Calu3 (cell line): Measurements from ENCODE around the gene PXT1. TPM values are rescaled to one million over a fixed set of nuclear protein-coding genes. Genes with fewer than 3 reads are reported as not detected.

ENCODE experiments used
- BruUV-seq: library from RNA; stranded (reverse); fragments of 400-500 nt; replicated peaks from 2 replicates; lab custom pipeline; 2021; lab: Mats Ljungman, UMichigan
- CTCF ChIA-PET: fragments of 300-600 bp; sonication (Branson Sonifier 250); formaldehyde crosslinking; loops from one replicate; lab custom pipeline; 2022; ENCODE audit warnings: antibody characterized with exemption; lab: Charles Lee
- DNase-seq: peaks from one replicate; pipeline ENCODE4 v3.0.0; 2022
- H3K27ac Mint-ChIP-seq: one replicate; pipeline ENCODE4 v1.8.0; 2022; ENCODE audit warnings: mixed read lengths; ENCODE audit not compliant: unreplicated experiment
- H3K27me3 Mint-ChIP-seq: one replicate; pipeline ENCODE4 v1.8.0; 2022; ENCODE audit warnings: mixed read lengths; ENCODE audit not compliant: unreplicated experiment
- H3K36me3 Mint-ChIP-seq: one replicate; pipeline ENCODE4 v1.8.0; 2022; ENCODE audit warnings: mild to moderate bottlenecking, moderate library complexity, mixed read lengths; ENCODE audit not compliant: insufficient read depth, unreplicated experiment
- H3K4me1 Mint-ChIP-seq: one replicate; pipeline ENCODE4 v1.8.0; 2022; ENCODE audit warnings: mild to moderate bottlenecking, low read depth, mixed read lengths; ENCODE audit not compliant: unreplicated experiment
- H3K4me3 Mint-ChIP-seq: one replicate; pipeline ENCODE4 v1.8.0; 2022; ENCODE audit warnings: mild to moderate bottlenecking, low read depth, moderate library complexity, mixed read lengths; ENCODE audit not compliant: unreplicated experiment
- H3K9me3 Mint-ChIP-seq: one replicate; pipeline ENCODE4 v1.8.0; 2022; ENCODE audit warnings: low read depth, mixed read lengths; ENCODE audit not compliant: unreplicated experiment
- CTCF ChIP-seq: fragments of 200-600 bp; IDR thresholded peaks from one replicate; pipeline ENCODE4 v1.8.0; 2022; ENCODE audit warnings: antibody characterized with exemption; ENCODE audit not compliant: unreplicated experiment
- intact Hi-C: fragments of 100-400 bp; cut with micrococcal nuclease; formaldehyde crosslinking; loops from one replicate; pipeline ENCODE4 v1.10.0; 2022; ENCODE audit not compliant: unreplicated experiment
- total RNA-seq: library from RNA; stranded (reverse); gene quantifications from 2 replicates; pipeline ENCODE4 v1.2.3, GENCODE V29; 2022

Gene PXT1
- total RNA-seq, 1 experiment from 2014 or later: 0.21 TPM

- CTCF ChIA-PET: no interaction called here
- no peaks in the 10 kb centered on the region for H3K36me3 Mint-ChIP-seq
- intact Hi-C loops: no loop called here
Observed at GRCh38 chr6:36373368-36374019, 69.2 kb downstream of the PXT1 start.

GRCh38 chr6:36372088-36372487, 70.6 kb downstream of the PXT1 start:
- H3K36me3 Mint-ChIP-seq: no peaks in the 10 kb centered on the region
- intact Hi-C loops: no loop called here
- no peaks in the 10 kb centered on the region for H3K4me1 Mint-ChIP-seq
- no peak overlapping the region for H3K4me3 Mint-ChIP-seq
- DNase-seq: no peak
- H3K27ac Mint-ChIP-seq: no peak overlapping the region
- peaks cover 40% of the 10 kb centered on the region for H3K27me3 Mint-ChIP-seq
- TF ChIP-seq CTCF: no peak
- BruUV-seq: no TSS peak
- no peaks in the 10 kb centered on the region for H3K9me3 Mint-ChIP-seq
- CTCF ChIA-PET: no interaction called here

More at GRCh38 chr6:36373368-36374019, 69.2 kb downstream of the PXT1 start:
- Mint-ChIP-seq H3K27me3 (peaks cover 40% of the 10 kb centered on the region), H3K27ac (no peak overlapping the region), H3K4me1 (no peaks in the 10 kb centered on the region), H3K4me3 (no peak overlapping the region), H3K9me3 (no peaks in the 10 kb centered on the region)
- no peak for DNase-seq
- no TSS peak for BruUV-seq
- TF ChIP-seq CTCF: no peak

- Mint-ChIP-seq H3K36me3 (no peaks in the 10 kb centered on the region), H3K4me3 (no peak overlapping the region), H3K4me1 (no peaks in the 10 kb centered on the region), H3K27me3 (peaks cover 39% of the 10 kb centered on the region), H3K9me3 (no peaks in the 10 kb centered on the region), H3K27ac (no peak overlapping the region)
- no TSS peak for BruUV-seq
- intact Hi-C loops: no loop called here
- DNase-seq: no peak
- TF ChIP-seq CTCF: no peak
- CTCF ChIA-PET: interaction anchor here (0.6 kb wide), 1 partner anchor 262 kb away, joined by 3 read pairs; no protein-coding TSS in a partner anchor
Observed at GRCh38 chr6:36371211-36371610, 71.4 kb downstream of the PXT1 start.

- DNase-seq: no peak
- no TSS peak for BruUV-seq
- H3K27me3 Mint-ChIP-seq: peaks cover 33% of the 10 kb centered on the region
- H3K9me3 Mint-ChIP-seq: no peaks in the 10 kb centered on the region
- peaks cover under 1% of the 10 kb centered on the region for H3K4me1 Mint-ChIP-seq
- no peaks in the 10 kb centered on the region for H3K36me3 Mint-ChIP-seq
- H3K27ac Mint-ChIP-seq: no peak overlapping the region
- no peak for TF ChIP-seq CTCF
- no peak overlapping the region for H3K4me3 Mint-ChIP-seq
- CTCF ChIA-PET: no interaction called here
- intact Hi-C loops: no loop called here
Observed at GRCh38 chr6:36370638-36371037, 72.0 kb downstream of the PXT1 start.
